Skin epidermis (tissue), 12 donors: ENCODE results near the gene TCEAL8.

Source experiments
- H3K27ac ChIP-seq, 21 experiments: fragments of 200-600 bp; sonication (generic) in 11 of 21; one replicate each; pipeline ENCODE4 v1.5.0; 2020; ENCODE audit warnings: mild to moderate bottlenecking in 3 of 21, inconsistent platforms in 2 of 21, moderate library complexity in 2 of 21
- H3K4me3 ChIP-seq, 7 experiments: fragments of 200-600 bp; sonication (generic) in 2 of 7; one replicate each; pipeline ENCODE4 v1.5.0; 2020; ENCODE audit warnings: inconsistent platforms in 2 of 7, mild to moderate bottlenecking in 2 of 7, moderate library complexity in 1 of 7

The TCEAL8 gene

DNA sequence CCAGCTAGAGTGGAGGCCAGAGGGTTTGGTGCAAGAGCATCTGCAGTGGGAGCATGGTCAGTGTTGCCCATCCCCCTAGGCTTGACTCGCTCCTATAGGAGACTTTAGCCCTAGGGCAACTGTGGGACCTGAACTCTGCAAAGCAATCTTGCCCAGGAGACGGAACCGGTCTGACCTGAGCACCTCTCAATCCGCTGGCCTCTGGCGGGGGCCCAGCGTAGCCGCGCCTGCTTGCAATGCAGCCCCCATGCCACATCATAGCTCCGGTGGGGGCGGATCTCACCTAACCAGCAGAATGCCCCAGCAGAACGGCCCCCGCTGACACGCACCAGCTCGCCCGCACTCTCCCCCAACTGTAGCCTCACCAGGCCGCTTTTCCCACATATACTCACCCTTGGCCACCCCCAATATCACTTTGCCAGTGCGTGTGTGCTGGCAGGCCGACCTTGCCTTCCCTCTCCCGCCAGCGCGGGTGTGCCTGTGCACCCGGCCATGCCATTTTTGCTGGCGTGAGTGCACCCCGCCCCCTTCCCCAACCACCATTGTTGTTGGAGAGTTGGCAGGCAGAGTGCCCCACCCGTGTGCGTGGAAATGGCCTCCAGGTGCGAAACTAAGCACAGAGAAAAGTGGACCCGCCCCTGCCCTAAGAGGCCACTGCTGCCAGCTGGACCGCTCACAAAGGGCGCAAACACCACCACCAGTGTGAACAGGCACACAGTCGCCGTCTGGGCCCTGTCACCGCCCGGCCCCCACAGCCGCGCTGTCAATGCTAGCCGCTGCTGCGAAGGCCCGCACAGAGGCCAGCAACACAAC lies 34.2 kb downstream of the TCEAL8 start:
- Histone ChIP-seq H3K4me3 (no peak overlapping the region), H3K27ac (no peak overlapping the region)

DNA sequence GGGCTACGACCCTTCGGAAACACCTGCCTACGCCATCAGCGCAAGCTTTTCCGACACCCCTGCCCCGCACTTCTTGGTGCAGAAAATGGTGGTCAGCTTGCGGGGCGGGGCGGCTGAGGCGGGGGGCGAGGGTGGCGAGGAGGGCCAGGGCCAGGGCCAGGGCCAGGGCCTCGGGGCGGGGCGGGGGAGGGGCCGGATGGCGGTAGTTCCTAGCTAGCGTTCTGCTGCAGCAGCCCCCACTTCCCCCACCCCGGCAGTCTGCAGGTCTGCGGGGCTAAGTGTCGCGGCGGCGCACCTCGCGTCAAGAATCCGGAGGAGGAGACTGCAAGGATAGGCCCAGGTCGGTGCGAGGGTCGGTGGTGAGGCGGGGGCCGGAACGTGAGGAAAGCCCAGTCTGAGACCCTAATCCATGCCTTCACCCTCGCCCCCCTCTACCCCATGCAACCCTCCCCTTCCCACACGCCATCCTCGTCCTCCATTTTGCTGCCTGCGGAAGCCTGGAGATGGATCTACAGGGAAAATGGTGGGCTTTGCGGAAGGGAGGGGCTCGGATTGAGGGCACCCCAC lies 39.4 kb downstream of the TCEAL8 start:
- H3K27ac ChIP-seq = peak overlapping the region in 20 of 21 experiments; percentile 53 to 92 (median 82)
- H3K4me3 ChIP-seq = peak overlapping the region; percentile 56 to 83 (median 64)

DNA sequence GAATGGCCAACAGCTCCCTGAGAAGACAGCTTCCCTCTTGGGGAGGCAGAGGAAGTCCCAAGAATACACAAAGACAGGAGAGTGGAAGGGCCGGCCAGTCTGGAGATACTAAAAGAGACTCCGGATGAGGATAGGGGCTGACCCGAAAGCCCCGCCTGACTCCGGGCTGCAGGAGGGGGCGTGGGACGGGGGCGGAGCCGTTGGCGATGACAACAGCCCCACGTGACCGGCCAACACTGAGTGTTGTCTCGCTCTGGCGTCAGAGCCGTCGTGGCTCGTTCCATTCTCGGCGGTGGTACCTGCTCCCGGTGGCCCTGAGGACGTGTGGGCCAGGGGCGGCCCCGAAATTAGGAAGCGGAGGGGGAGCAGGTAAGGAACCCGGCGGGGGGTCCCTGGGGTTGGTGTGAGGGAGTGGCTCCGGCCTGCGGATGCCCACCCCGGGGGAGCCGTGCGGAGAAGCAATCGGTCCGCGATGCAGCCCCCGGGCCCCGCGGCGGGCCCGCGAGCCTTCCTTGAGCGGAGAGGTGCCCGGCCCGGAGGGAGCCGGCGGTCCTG lies 40.0 kb downstream of the TCEAL8 start, which contains the start of gene BEX4:
Gene BEX4 (plus strand): TSS at position 239 of the 555 bp plus-strand sequence. CDS start 1,046 bp downstream, outside the sequence.
- Histone ChIP-seq H3K4me3 (peak within 1 kb of the TSS; percentile 56 to 83 (median 64)), H3K27ac (peak within 1 kb of the TSS in 20 of 21 experiments; percentile 53 to 92 (median 82))

DNA sequence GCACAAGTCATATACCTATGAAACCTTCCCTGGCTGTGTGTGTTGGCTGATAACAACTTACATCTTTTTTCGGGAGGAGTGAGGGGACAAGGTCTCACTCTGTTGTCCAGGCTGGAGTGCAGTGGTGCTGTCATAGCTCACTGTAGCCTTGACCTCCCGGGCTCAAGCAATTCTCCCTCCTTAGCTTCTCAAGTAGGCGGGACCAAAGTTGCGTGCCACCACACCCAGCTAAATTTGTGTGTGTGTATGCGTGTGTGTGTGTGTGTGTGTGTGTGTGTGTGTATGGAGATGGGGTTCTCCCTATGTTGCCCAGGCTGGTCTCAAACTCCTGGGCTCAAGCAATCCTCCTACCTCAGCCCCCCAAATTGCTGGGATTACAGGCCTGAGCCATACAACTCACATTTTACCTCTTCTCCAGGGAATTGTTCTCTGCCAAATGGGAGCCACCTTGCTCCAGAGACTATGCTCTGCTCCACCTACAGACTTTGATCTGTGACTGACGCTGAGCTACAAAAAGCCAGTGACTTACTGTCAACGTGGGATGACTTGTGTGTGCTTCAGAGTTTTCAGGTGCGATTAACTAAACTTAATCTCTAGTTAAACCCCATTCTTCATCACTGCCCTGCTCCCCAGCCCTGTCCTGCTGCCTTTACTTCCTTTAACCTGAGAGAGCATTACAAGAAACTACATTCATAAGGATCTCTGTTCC lies 42.1 kb downstream of the TCEAL8 start:
- Histone ChIP-seq H3K27ac (no peak overlapping the region), H3K4me3 (no peak overlapping the region)

DNA sequence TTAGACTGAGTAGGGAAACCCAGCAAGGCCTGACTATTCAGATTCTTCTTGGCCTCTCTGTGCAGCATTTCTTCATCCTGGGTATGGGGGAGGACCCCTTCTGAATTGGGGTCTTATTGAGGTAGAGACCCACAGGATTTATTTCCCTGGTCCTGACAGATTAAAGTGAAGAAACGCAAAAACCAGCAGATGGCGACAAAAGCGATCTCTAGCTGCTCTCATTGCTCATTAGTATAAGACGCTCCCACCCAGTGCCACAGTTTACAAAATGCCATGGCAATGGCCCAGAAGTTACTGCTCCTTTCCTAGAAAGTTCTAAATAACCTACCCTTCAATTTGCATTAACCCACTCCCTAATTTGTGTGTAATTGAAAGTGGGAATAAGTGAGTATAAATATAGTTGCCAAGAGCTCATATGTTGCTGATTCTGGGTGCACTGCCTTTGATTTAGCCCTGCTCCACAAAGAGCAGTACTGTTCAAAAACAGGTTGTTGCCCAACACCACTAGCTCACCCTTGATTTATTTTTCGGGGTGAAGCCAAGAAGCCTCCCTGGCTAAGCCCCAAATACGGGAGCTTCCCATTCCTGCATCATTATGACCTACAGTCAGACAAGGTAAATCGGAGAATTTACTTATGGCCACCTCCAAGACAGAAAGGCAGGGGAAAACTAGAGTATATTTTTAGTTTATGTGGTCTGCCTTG lies 43.8 kb downstream of the TCEAL8 start:
- no peak overlapping the region for H3K27ac ChIP-seq
- no peak overlapping the region for H3K4me3 ChIP-seq

DNA sequence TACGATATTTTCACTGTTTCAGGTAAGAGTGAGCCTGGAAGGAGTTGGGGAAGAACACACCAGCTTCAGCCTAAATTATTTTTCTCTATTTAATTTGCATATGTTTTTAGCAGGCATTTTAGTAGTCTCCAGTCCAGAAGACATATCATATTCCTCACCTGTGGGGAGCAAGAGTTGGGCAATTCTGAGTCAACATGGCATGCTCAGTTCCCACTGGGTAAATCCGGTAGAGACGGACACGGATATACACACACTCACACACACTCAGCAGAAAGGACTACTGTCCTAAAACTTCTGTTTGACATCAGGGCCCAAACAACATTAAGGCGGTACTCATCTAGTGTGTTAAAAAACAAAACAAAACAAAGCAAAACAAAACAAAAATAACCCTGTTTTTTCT lies 44.9 kb downstream of the TCEAL8 start:
- Histone ChIP-seq H3K27ac (no peak overlapping the region), H3K4me3 (no peak overlapping the region)
